HL-60 (cell line): ENCODE results near the gene CYP2C8.

Source experiments
- CTCF ChIP-seq: IDR thresholded peaks from one replicate; pipeline ENCODE4 v1.5.1; 2011; ENCODE audit warnings: low read length, control low read depth, inconsistent platforms; ENCODE audit not compliant: insufficient read depth
- TF ChIP-seq, protein P1 (sequence below): IDR thresholded peaks from 2 replicates; pipeline ENCODE4 v1.6.1; 2012; ENCODE audit warnings: low read depth; ENCODE audit not compliant: insufficient replicate concordance

DNA sequence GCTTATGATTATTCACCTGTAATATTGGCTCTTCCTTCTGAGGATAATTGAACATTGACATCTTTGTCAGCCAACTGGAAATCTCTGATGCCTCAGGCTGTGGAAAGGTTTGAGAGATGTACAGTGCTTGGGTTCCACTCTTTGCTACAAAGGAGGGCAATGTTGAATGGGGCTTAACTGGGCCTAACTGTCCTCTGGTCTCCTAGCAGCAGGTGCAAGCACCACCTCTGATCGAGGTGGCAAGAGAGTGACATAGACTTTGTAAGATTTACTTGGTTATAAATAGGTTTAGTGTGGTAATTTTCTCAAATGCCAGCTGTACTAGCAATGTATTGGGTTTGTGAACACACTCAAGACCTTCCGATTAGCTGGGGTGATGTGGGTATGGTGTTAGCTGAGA is 21.1 kb downstream of the CYP2C8 start:
- no peak for TF ChIP-seq CTCF
- TF ChIP-seq, protein P1, sequence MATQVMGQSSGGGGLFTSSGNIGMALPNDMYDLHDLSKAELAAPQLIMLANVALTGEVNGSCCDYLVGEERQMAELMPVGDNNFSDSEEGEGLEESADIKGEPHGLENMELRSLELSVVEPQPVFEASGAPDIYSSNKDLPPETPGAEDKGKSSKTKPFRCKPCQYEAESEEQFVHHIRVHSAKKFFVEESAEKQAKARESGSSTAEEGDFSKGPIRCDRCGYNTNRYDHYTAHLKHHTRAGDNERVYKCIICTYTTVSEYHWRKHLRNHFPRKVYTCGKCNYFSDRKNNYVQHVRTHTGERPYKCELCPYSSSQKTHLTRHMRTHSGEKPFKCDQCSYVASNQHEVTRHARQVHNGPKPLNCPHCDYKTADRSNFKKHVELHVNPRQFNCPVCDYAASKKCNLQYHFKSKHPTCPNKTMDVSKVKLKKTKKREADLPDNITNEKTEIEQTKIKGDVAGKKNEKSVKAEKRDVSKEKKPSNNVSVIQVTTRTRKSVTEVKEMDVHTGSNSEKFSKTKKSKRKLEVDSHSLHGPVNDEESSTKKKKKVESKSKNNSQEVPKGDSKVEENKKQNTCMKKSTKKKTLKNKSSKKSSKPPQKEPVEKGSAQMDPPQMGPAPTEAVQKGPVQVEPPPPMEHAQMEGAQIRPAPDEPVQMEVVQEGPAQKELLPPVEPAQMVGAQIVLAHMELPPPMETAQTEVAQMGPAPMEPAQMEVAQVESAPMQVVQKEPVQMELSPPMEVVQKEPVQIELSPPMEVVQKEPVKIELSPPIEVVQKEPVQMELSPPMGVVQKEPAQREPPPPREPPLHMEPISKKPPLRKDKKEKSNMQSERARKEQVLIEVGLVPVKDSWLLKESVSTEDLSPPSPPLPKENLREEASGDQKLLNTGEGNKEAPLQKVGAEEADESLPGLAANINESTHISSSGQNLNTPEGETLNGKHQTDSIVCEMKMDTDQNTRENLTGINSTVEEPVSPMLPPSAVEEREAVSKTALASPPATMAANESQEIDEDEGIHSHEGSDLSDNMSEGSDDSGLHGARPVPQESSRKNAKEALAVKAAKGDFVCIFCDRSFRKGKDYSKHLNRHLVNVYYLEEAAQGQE, result no peak
